GM23338 (cell line): ENCODE measurements around the gene SSR4. TPM values are rescaled to one million over a fixed set of nuclear protein-coding genes. Genes with fewer than 3 reads are reported as not detected.

Source experiments
- ATAC-seq: fragments of 200-7000 bp; cut with Tn5 transposase; 3 replicates; pipeline ENCODE4 v1.9.1; 2020
- DNase-seq: peaks from one replicate; pipeline ENCODE4 v3.0.0-alpha.2; 2015; ENCODE audit warnings: low spot score
- H2AFZ ChIP-seq: fragments of 200-600 bp; sonication (generic); 2 replicates; pipeline ENCODE4 v1.8.0; 2016; ENCODE audit warnings: antibody characterized with exemption, mild to moderate bottlenecking, moderate library complexity
- H3F3A ChIP-seq: fragments of 200-600 bp; sonication (generic); replicated peaks from 2 replicates; pipeline ENCODE4 v1.8.0; 2017; ENCODE audit warnings: antibody characterized with exemption, mixed run types, low read depth
- H3K27ac ChIP-seq: fragments of 200-600 bp; sonication (generic); 2 replicates; pipeline ENCODE4 v1.6.1; 2016; ENCODE audit warnings: low read depth
- H3K27me3 ChIP-seq: fragments of 200-600 bp; sonication (generic); 2 replicates; pipeline ENCODE4 v1.8.0; 2016; ENCODE audit warnings: mild to moderate bottlenecking, mixed run types, moderate library complexity; ENCODE audit not compliant: insufficient read depth
- H3K36me3 ChIP-seq: fragments of 200-600 bp; sonication (generic); 2 replicates; pipeline ENCODE4 v1.8.0; 2016; ENCODE audit warnings: mild to moderate bottlenecking; ENCODE audit not compliant: insufficient read depth
- H3K4me1 ChIP-seq: fragments of 200-600 bp; sonication (generic); 2 replicates; pipeline ENCODE4 v1.8.0; 2016; ENCODE audit warnings: mild to moderate bottlenecking, moderate library complexity; ENCODE audit not compliant: insufficient read depth
- H3K4me2 ChIP-seq: fragments of 200-600 bp; sonication (generic); 2 replicates; pipeline ENCODE4 v1.7.1; 2017; ENCODE audit warnings: mixed run types
- H3K4me3 ChIP-seq: fragments of 200-600 bp; sonication (generic); 2 replicates; pipeline ENCODE4 v1.6.1; 2016; ENCODE audit warnings: mixed run types
- H3K79me2 ChIP-seq: fragments of 200-600 bp; sonication (generic); replicated peaks from 2 replicates; pipeline ENCODE4 v1.8.0; 2017; ENCODE audit warnings: mild to moderate bottlenecking; ENCODE audit not compliant: insufficient read depth
- H3K9me2 ChIP-seq: fragments of 200-600 bp; sonication (generic); 2 replicates; pipeline ENCODE4 v1.8.0; 2017; ENCODE audit not compliant: insufficient read depth
- H4K20me1 ChIP-seq: fragments of 200-600 bp; sonication (generic); replicated peaks from 2 replicates; pipeline ENCODE4 v1.8.0; 2017; ENCODE audit warnings: mild to moderate bottlenecking; ENCODE audit not compliant: insufficient read depth
- H3K27ac Mint-ChIP-seq: 2 replicates; pipeline ENCODE4 v1.8.0; 2020; ENCODE audit warnings: inconsistent platforms, mild to moderate bottlenecking, moderate library complexity, mixed read lengths
- H3K27me3 Mint-ChIP-seq: 3 replicates; pipeline ENCODE4 v1.8.0; 2022; ENCODE audit warnings: low read depth, mild to moderate bottlenecking, moderate library complexity, mixed read lengths, inconsistent platforms; ENCODE audit not compliant: insufficient read depth, poor library complexity
- H3K36me3 Mint-ChIP-seq: 3 replicates; pipeline ENCODE4 v1.8.0; 2021; ENCODE audit warnings: low read depth, mild to moderate bottlenecking, inconsistent platforms, moderate library complexity, mixed read lengths
- H3K4me1 Mint-ChIP-seq: 3 replicates; pipeline ENCODE4 v1.8.0; 2020; ENCODE audit warnings: mild to moderate bottlenecking, inconsistent platforms, mixed read lengths
- H3K4me3 Mint-ChIP-seq: 3 replicates; pipeline ENCODE4 v1.8.0; 2021; ENCODE audit warnings: moderate library complexity, mild to moderate bottlenecking, inconsistent platforms, mixed read lengths
- H3K9me3 Mint-ChIP-seq: 3 replicates; pipeline ENCODE4 v1.8.0; 2020; ENCODE audit warnings: moderate library complexity, mild to moderate bottlenecking, inconsistent platforms, mixed read lengths
- CREB1 ChIP-seq: fragments of 250-450 bp; sonication (Bioruptor Pico); IDR thresholded peaks from 2 replicates; pipeline ENCODE4 v1.5.0; 2020; ENCODE audit warnings: low read depth, mild to moderate bottlenecking, moderate library complexity
- EZH2 ChIP-seq: fragments of 200-600 bp; sonication (generic); IDR thresholded peaks from one replicate; pipeline ENCODE4 v1.8.0; 2017; ENCODE audit warnings: antibody characterized with exemption, mild to moderate bottlenecking, low read depth; ENCODE audit not compliant: unreplicated experiment
- EZH2phosphoT487 ChIP-seq: fragments of 200-600 bp; sonication (generic); IDR thresholded peaks from one replicate; pipeline ENCODE4 v1.8.1; 2018; ENCODE audit warnings: antibody characterized with exemption; ENCODE audit not compliant: unreplicated experiment
- JUNB ChIP-seq: IDR thresholded peaks from one replicate; pipeline ENCODE4 v1.6.1; 2016; ENCODE audit warnings: antibody characterized with exemption; ENCODE audit not compliant: unreplicated experiment
- NANOG ChIP-seq: IDR thresholded peaks from 2 replicates; pipeline ENCODE4 v1.6.1; 2016; ENCODE audit warnings: antibody characterized with exemption, borderline replicate concordance
- POLR2AphosphoS5 ChIP-seq: IDR thresholded peaks from 2 replicates; pipeline ENCODE4 v1.6.1; 2016; ENCODE audit warnings: antibody characterized with exemption, low read depth
- STAT1 ChIP-seq: IDR thresholded peaks from one replicate; pipeline ENCODE4 v1.6.1; 2016; ENCODE audit warnings: antibody characterized with exemption; ENCODE audit not compliant: unreplicated experiment
- ZNF114 ChIP-seq: fragments of 250-450 bp; sonication (Bioruptor Pico); IDR thresholded peaks from 2 replicates; pipeline ENCODE4 v1.5.0; 2020; ENCODE audit warnings: mild to moderate bottlenecking, moderate library complexity
- ZNF331 ChIP-seq: fragments of 250-450 bp; sonication (Bioruptor Pico); IDR thresholded peaks from 2 replicates; pipeline ENCODE4 v1.5.0; 2020; ENCODE audit warnings: low read depth, mild to moderate bottlenecking, moderate library complexity
- polyA plus RNA-seq: library from polyadenylated mRNA; unstranded; fragments of >200 nt; fragmentation: Nextera tagmentation; extraction: Ambion mirVana; gene quantifications from 2 replicates; pipeline ENCODE4 v1.2.1, GENCODE V29; 2016
- total RNA-seq: library from RNA; depleted of rRNA; stranded (reverse); fragments of >200 nt; shearing (Covaris generic); gene quantifications from 2 replicates; pipeline ENCODE4 v1.2.3, GENCODE V29; 2014
- TF ChIP-seq, protein P1 (sequence below): IDR thresholded peaks from one replicate; pipeline ENCODE4 v1.6.1; 2018; ENCODE audit warnings: antibody characterized with exemption; ENCODE audit not compliant: unreplicated experiment
- TF ChIP-seq, protein P2 (sequence below): fragments of 250-450 bp; sonication (Bioruptor Pico); IDR thresholded peaks from 2 replicates; pipeline ENCODE4 v1.5.0; 2020; ENCODE audit warnings: mild to moderate bottlenecking, moderate library complexity
- TF ChIP-seq, protein P3 (sequence below), 2 experiments: fragments of 200-600 bp in 1 of 2; sonication (generic) in 1 of 2; conservative IDR thresholded peaks; 2 replicates each; pipeline versions ENCODE4 v1.5.1 to v1.6.1; 2016 to 2017; ENCODE audit warnings: antibody characterized with exemption in 2 of 2, low read depth in 2 of 2, mild to moderate bottlenecking in 2 of 2, moderate library complexity in 1 of 2

SSR4 gene
- total and polyA plus RNA-seq, 2 experiments from 2014 or later: 107 to 352 TPM

DNA sequence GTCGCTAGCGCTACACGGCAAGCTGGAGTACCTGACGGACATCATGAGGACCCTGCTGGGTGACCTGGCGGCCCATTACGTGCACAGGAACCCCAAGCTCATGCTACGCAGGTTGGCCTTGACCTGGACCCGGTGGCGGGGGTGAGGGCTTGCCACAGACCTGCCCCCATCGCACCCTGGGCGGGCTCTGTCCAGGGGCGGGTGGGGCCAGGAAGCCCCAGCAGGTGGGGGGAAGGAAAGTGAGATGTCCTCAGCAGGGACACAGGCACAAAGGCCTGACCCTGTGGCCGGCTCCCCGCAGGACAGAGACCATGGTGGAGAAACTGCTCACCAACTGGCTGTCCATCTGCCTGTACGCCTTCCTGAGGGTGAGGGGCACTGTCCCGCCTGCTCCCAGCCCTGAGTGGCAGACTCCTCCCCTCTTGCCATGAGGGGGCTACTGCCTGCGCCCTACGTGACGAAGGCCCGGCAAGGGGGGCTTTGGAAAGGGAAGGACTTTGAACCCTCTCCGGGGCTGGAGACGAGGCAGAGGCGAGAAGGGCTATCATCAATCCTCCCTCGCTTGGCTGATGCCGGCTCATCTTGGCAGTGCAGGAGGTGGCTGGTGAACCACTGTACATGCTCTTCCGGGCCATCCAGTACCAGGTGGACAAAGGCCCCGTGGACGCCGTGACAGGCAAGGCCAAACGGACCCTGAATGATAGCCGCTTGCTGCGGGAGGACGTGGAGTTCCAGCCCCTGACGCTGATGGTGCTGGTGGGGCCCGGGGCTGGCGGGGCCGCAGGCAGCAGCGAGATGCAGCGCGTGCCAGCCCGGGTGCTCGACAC is 19.0 kb upstream of the SSR4 start (continued):
- TF ChIP-seq CREB1 (CRISPR knock-in tag) (no peak), POLR2AphosphoS5 (no peak), NANOG (no peak)

DNA sequence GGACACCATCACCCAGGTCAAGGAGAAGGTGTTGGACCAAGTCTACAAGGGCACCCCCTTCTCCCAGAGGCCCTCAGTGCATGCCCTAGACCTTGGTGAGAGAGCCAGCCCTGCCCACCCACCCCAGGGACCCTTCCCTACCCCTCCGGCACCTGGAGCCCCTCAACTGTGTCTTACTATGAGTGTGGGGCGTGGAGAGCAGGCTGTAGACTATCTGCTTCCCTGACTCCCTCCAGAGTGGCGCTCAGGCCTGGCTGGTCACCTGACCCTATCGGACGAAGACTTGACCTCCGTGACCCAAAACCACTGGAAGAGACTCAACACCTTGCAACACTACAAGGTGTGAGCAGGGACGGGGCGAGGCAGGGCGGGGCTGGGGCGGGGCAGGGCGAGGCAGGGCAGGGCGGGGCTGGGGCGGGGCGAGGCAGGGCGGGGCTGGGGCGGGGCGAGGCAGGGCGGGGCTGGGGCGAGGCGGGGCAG is 18.3 kb upstream of the SSR4 start:
- peaks cover 7% of the 10 kb centered on the region; the same call in 2 of the 3 replicates for H3K4me1 Mint-ChIP-seq
- Histone ChIP-seq H2AFZ (no peak overlapping the region), H3K27ac (no peak overlapping the region), H3K79me2 (no peaks in the 10 kb centered on the region), H3F3A (no peaks in the 10 kb centered on the region), H3K4me1 (no peaks in the 10 kb centered on the region), H3K36me3 (no peaks in the 10 kb centered on the region), H3K4me2 (no peak overlapping the region), H3K4me3 (no peak overlapping the region), H4K20me1 (no peaks in the 10 kb centered on the region), H3K9me2 (no peaks in the 10 kb centered on the region), H3K27me3 (no peaks in the 10 kb centered on the region)
- DNase-seq (no peak), ATAC-seq (no peak)
- H3K27ac Mint-ChIP-seq: no peak overlapping the region
- no peak overlapping the region for H3K4me3 Mint-ChIP-seq
- no peaks in the 10 kb centered on the region for H3K9me3 Mint-ChIP-seq
- no peaks in the 10 kb centered on the region for H3K36me3 Mint-ChIP-seq
- no peak for TF ChIP-seq JUNB
- no peak for TF ChIP-seq POLR2AphosphoS5
- TF ChIP-seq, protein P1, sequence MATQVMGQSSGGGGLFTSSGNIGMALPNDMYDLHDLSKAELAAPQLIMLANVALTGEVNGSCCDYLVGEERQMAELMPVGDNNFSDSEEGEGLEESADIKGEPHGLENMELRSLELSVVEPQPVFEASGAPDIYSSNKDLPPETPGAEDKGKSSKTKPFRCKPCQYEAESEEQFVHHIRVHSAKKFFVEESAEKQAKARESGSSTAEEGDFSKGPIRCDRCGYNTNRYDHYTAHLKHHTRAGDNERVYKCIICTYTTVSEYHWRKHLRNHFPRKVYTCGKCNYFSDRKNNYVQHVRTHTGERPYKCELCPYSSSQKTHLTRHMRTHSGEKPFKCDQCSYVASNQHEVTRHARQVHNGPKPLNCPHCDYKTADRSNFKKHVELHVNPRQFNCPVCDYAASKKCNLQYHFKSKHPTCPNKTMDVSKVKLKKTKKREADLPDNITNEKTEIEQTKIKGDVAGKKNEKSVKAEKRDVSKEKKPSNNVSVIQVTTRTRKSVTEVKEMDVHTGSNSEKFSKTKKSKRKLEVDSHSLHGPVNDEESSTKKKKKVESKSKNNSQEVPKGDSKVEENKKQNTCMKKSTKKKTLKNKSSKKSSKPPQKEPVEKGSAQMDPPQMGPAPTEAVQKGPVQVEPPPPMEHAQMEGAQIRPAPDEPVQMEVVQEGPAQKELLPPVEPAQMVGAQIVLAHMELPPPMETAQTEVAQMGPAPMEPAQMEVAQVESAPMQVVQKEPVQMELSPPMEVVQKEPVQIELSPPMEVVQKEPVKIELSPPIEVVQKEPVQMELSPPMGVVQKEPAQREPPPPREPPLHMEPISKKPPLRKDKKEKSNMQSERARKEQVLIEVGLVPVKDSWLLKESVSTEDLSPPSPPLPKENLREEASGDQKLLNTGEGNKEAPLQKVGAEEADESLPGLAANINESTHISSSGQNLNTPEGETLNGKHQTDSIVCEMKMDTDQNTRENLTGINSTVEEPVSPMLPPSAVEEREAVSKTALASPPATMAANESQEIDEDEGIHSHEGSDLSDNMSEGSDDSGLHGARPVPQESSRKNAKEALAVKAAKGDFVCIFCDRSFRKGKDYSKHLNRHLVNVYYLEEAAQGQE: no peak
- TF ChIP-seq ZNF114 (CRISPR knock-in tag): no peak
- no peak for TF ChIP-seq CREB1 (CRISPR knock-in tag)
- TF ChIP-seq ZNF331 (CRISPR knock-in tag): no peak
- TF ChIP-seq NANOG: no peak
- TF ChIP-seq STAT1: no peak
- TF ChIP-seq, protein P2, sequence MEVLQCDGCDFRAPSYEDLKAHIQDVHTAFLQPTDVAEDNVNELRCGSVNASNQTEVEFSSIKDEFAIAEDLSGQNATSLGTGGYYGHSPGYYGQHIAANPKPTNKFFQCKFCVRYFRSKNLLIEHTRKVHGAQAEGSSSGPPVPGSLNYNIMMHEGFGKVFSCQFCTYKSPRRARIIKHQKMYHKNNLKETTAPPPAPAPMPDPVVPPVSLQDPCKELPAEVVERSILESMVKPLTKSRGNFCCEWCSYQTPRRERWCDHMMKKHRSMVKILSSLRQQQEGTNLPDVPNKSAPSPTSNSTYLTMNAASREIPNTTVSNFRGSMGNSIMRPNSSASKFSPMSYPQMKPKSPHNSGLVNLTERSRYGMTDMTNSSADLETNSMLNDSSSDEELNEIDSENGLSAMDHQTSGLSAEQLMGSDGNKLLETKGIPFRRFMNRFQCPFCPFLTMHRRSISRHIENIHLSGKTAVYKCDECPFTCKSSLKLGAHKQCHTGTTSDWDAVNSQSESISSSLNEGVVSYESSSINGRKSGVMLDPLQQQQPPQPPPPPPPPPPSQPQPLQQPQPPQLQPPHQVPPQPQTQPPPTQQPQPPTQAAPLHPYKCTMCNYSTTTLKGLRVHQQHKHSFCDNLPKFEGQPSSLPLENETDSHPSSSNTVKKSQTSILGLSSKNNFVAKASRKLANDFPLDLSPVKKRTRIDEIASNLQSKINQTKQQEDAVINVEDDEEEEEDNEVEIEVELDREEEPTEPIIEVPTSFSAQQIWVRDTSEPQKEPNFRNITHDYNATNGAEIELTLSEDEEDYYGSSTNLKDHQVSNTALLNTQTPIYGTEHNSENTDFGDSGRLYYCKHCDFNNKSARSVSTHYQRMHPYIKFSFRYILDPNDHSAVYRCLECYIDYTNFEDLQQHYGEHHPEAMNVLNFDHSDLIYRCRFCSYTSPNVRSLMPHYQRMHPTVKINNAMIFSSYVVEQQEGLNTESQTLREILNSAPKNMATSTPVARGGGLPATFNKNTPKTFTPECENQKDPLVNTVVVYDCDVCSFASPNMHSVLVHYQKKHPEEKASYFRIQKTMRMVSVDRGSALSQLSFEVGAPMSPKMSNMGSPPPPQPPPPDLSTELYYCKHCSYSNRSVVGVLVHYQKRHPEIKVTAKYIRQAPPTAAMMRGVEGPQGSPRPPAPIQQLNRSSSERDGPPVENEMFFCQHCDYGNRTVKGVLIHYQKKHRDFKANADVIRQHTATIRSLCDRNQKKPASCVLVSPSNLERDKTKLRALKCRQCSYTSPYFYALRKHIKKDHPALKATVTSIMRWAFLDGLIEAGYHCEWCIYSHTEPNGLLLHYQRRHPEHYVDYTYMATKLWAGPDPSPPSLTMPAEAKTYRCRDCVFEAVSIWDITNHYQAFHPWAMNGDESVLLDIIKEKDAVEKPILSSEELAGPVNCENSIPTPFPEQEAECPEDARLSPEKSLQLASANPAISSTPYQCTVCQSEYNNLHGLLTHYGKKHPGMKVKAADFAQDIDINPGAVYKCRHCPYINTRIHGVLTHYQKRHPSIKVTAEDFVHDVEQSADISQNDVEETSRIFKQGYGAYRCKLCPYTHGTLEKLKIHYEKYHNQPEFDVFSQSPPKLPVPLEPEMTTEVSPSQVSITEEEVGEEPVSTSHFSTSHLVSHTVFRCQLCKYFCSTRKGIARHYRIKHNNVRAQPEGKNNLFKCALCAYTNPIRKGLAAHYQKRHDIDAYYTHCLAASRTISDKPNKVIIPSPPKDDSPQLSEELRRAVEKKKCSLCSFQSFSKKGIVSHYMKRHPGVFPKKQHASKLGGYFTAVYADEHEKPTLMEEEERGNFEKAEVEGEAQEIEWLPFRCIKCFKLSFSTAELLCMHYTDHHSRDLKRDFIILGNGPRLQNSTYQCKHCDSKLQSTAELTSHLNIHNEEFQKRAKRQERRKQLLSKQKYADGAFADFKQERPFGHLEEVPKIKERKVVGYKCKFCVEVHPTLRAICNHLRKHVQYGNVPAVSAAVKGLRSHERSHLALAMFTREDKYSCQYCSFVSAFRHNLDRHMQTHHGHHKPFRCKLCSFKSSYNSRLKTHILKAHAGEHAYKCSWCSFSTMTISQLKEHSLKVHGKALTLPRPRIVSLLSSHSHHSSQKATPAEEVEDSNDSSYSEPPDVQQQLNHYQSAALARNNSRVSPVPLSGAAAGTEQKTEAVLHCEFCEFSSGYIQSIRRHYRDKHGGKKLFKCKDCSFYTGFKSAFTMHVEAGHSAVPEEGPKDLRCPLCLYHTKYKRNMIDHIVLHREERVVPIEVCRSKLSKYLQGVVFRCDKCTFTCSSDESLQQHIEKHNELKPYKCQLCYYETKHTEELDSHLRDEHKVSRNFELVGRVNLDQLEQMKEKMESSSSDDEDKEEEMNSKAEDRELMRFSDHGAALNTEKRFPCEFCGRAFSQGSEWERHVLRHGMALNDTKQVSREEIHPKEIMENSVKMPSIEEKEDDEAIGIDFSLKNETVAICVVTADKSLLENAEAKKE (CRISPR knock-in tag): no peak
- TF ChIP-seq, protein P3, sequence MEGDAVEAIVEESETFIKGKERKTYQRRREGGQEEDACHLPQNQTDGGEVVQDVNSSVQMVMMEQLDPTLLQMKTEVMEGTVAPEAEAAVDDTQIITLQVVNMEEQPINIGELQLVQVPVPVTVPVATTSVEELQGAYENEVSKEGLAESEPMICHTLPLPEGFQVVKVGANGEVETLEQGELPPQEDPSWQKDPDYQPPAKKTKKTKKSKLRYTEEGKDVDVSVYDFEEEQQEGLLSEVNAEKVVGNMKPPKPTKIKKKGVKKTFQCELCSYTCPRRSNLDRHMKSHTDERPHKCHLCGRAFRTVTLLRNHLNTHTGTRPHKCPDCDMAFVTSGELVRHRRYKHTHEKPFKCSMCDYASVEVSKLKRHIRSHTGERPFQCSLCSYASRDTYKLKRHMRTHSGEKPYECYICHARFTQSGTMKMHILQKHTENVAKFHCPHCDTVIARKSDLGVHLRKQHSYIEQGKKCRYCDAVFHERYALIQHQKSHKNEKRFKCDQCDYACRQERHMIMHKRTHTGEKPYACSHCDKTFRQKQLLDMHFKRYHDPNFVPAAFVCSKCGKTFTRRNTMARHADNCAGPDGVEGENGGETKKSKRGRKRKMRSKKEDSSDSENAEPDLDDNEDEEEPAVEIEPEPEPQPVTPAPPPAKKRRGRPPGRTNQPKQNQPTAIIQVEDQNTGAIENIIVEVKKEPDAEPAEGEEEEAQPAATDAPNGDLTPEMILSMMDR (conservative IDR thresholded peaks at IDR 0.05; ENCODE audit: low read depth in 2 of 2): no peak
- TF ChIP-seq EZH2phosphoT487: no peak
- no peak for TF ChIP-seq EZH2
- H3K27me3 Mint-ChIP-seq: peaks cover 6% of the 10 kb centered on the region
